HEK293T (cell line): ENCODE measurements around the gene F11.

Experiments
- CTCF ChIA-PET: fragments of 350-600 bp; formaldehyde crosslinking; extraction: SDS; loops from one replicate; lab custom pipeline; 2021; ENCODE audit warnings: antibody characterized with exemption, inconsistent platforms; lab: Yijun Ruan, JAX
- POLR2A ChIA-PET: fragments of 350-600 bp; formaldehyde crosslinking; extraction: SDS; loops from one replicate; lab custom pipeline; 2020; ENCODE audit warnings: antibody characterized with exemption, inconsistent platforms; lab: Yijun Ruan, JAX
- DNase-seq: peaks from one replicate; pipeline ENCODE4 v3.0.0; 2012; ENCODE audit warnings: mixed read lengths; ENCODE audit errors: extremely low spot score
- ARNT ChIP-seq: fragments of 450-650 bp; IDR thresholded peaks from 2 replicates; pipeline ENCODE4 v1.6.1; 2017; ENCODE audit warnings: mild to moderate bottlenecking
- BHLHE40 ChIP-seq: fragments of 450-650 bp; IDR thresholded peaks from 2 replicates; pipeline ENCODE4 v1.6.1; 2016; ENCODE audit warnings: mild to moderate bottlenecking, moderate library complexity, borderline replicate concordance
- CTBP1 ChIP-seq: fragments of 450-650 bp; IDR thresholded peaks from 2 replicates; pipeline ENCODE4 v1.6.1; 2016; ENCODE audit warnings: borderline replicate concordance
- ELF4 ChIP-seq: fragments of 450-650 bp; IDR thresholded peaks from 2 replicates; pipeline ENCODE4 v1.6.1; 2017; ENCODE audit warnings: antibody characterized with exemption
- FOXA1 ChIP-seq: fragments of 450-650 bp; IDR thresholded peaks from 2 replicates; pipeline ENCODE4 v1.6.1; 2016; ENCODE audit warnings: mild to moderate bottlenecking
- FOXK2 ChIP-seq: fragments of 450-650 bp; IDR thresholded peaks from 2 replicates; pipeline ENCODE4 v1.6.1; 2016; ENCODE audit warnings: mild to moderate bottlenecking
- FOXM1 ChIP-seq: fragments of 450-650 bp; IDR thresholded peaks from 2 replicates; pipeline ENCODE4 v1.6.1; 2017; ENCODE audit warnings: mild to moderate bottlenecking, borderline replicate concordance
- HDGF ChIP-seq: fragments of 450-650 bp; IDR thresholded peaks from 2 replicates; pipeline ENCODE4 v1.6.1; 2017; ENCODE audit warnings: antibody characterized with exemption, borderline replicate concordance
- L3MBTL2 ChIP-seq: fragments of 450-650 bp; conservative IDR thresholded peaks from 2 replicates; pipeline ENCODE4 v1.6.1; 2016; ENCODE audit warnings: mild to moderate bottlenecking
- LEF1 ChIP-seq: fragments of 450-650 bp; IDR thresholded peaks from 2 replicates; pipeline ENCODE4 v1.6.1; 2017; ENCODE audit warnings: mild to moderate bottlenecking, borderline replicate concordance
- NFRKB ChIP-seq: fragments of 450-650 bp; IDR thresholded peaks from 2 replicates; pipeline ENCODE4 v1.6.1; 2016; ENCODE audit warnings: mild to moderate bottlenecking, moderate library complexity
- PKNOX1 ChIP-seq: fragments of 450-650 bp; IDR thresholded peaks from 2 replicates; pipeline ENCODE4 v1.6.1; 2016
- SP1 ChIP-seq: fragments of 450-650 bp; IDR thresholded peaks from 2 replicates; pipeline ENCODE4 v1.6.1; 2017
- SUZ12 ChIP-seq: fragments of 450-650 bp; IDR thresholded peaks from 2 replicates; pipeline ENCODE4 v1.6.1; 2016; ENCODE audit warnings: mild to moderate bottlenecking
- TARDBP ChIP-seq: fragments of 450-650 bp; IDR thresholded peaks from 2 replicates; pipeline ENCODE4 v1.6.1; 2016
- ZNF384 ChIP-seq: fragments of 450-650 bp; IDR thresholded peaks from 2 replicates; pipeline ENCODE4 v1.6.1; 2016

The F11 gene

GRCh38 chr4:186249785-186250754 is 15.9 kb upstream of the F11 start:
- POLR2A ChIA-PET: no interaction called here
- TF ChIP-seq PKNOX1 (no peak), FOXK2 (no peak), SP1 (no peak), L3MBTL2 (no peak), FOXM1 (no peak), NFRKB (no peak), TARDBP (no peak), ELF4 (no peak), BHLHE40 (no peak), LEF1 (no peak), ARNT (no peak), ZNF384 (no peak), HDGF (no peak), FOXA1 (no peak), CTBP1 (no peak), SUZ12 (no peak)
- CTCF ChIA-PET: no interaction called here
- DNase-seq: no peak

- ChIA-PET POLR2A (no interaction called here), CTCF (no interaction called here)
- DNase-seq: no peak
- TF ChIP-seq ARNT (no peak), BHLHE40 (no peak), FOXA1 (no peak), SP1 (no peak), ELF4 (no peak), FOXK2 (no peak), NFRKB (no peak), HDGF (no peak), LEF1 (no peak), L3MBTL2 (no peak), PKNOX1 (no peak), ZNF384 (no peak), SUZ12 (no peak), CTBP1 (no peak), TARDBP (no peak), FOXM1 (no peak)
Observed at GRCh38 chr4:186250760-186251159, 15.2 kb upstream of the F11 start.

DNA sequence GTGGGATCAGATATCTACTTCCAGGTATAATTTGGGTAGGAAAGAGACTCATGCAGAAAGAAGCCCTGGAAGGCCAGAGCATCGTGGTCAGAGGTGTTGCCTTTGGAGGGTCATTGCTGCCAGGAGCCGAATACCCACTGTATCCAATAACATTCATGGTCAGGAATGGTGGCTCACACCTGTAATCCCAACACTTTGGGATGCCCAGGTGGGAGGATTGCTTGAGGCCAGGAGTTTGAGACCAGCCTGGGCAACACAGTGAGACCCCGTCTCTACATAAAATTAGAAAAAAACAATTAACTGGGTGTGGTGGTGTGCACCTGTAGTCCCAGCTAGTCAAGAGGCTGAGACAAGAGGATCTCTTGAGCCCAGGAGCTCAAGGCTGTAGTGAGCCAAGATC is 10.9 kb upstream of the F11 start:
- POLR2A ChIA-PET: no interaction called here
- CTCF ChIA-PET: no interaction called here
- no peak for DNase-seq
- TF ChIP-seq FOXA1 (no peak), HDGF (no peak), L3MBTL2 (no peak), BHLHE40 (no peak), ZNF384 (no peak), FOXM1 (no peak), TARDBP (no peak), ELF4 (no peak), PKNOX1 (no peak), SUZ12 (no peak), NFRKB (no peak), CTBP1 (no peak), SP1 (no peak), FOXK2 (no peak)

- no peak for DNase-seq
- CTCF ChIA-PET: no interaction called here
- POLR2A ChIA-PET: no interaction called here
- TF ChIP-seq TARDBP (no peak), FOXK2 (no peak), SUZ12 (no peak), HDGF (no peak), CTBP1 (no peak), LEF1 (no peak), NFRKB (no peak), BHLHE40 (no peak), ARNT (no peak), ELF4 (no peak), L3MBTL2 (no peak), PKNOX1 (no peak), SP1 (no peak), FOXA1 (no peak), ZNF384 (no peak)
Observed at GRCh38 chr4:186258216-186258811, 7.7 kb upstream of the F11 start.

DNA sequence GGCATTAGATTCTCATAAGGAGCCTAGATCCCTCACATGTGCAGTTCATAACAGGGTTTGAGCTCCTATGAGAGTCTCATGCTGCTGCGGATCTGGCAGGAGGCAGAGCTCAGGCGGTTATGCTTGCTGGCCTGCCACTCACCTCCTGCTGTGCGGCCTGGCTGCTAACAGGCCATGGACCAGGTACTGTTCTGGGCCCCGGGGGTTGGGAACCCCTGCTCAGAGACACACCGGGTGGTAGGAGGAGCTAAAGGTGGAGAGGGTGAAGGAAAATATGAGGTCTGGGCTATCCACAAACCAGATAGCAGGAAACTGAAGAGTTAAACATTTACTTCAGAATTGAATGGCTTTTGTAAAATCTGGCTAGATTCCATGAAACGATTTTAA is 5.9 kb upstream of the F11 start:
- CTCF ChIA-PET: no interaction called here
- POLR2A ChIA-PET: no interaction called here
- DNase-seq: no peak
- TF ChIP-seq PKNOX1 (no peak), CTBP1 (no peak), HDGF (no peak), ZNF384 (no peak), BHLHE40 (no peak), L3MBTL2 (no peak), NFRKB (no peak), SP1 (no peak), ELF4 (no peak), FOXM1 (no peak), ARNT (no peak), SUZ12 (no peak), FOXA1 (no peak), LEF1 (no peak), TARDBP (no peak), FOXK2 (no peak)
